ENCODE measurements around the gene THAP8.

Gene THAP8

DNA sequence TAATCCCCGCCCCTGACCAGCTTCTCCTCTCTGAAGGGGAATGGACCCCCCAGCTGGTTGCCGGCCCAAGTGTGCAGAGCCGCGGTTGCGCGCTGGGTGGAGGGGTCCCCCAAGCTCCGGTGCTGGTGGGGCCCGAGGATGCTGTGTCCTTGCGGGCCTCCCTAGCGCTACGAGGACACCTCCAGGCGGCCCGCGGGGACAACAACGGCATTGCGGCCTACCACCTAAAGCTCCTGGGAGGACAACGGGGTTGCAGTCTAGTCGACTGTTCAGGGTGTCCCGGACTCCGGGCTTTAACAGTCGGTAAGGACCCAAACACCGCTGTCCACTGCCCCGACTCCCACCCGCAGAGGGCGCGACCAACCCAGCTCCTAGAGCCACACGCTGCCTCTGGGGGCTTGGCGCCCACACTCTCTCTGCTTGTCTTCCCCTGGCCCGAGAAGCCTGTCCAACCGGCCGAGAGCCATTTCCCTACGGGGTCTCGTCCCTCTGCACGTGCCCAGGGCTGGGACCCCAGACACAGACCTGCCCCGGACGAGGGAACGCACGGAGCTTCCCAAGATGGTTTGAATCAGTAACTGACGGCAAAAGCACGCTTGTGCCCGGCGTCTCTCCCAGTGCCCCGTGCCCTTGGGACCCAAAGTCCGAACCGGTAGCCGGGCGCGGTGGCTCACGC is 60.0 kb downstream of the THAP8 start:
- no peak for DNase-seq (ENCODE audit: low spot score)

DNA sequence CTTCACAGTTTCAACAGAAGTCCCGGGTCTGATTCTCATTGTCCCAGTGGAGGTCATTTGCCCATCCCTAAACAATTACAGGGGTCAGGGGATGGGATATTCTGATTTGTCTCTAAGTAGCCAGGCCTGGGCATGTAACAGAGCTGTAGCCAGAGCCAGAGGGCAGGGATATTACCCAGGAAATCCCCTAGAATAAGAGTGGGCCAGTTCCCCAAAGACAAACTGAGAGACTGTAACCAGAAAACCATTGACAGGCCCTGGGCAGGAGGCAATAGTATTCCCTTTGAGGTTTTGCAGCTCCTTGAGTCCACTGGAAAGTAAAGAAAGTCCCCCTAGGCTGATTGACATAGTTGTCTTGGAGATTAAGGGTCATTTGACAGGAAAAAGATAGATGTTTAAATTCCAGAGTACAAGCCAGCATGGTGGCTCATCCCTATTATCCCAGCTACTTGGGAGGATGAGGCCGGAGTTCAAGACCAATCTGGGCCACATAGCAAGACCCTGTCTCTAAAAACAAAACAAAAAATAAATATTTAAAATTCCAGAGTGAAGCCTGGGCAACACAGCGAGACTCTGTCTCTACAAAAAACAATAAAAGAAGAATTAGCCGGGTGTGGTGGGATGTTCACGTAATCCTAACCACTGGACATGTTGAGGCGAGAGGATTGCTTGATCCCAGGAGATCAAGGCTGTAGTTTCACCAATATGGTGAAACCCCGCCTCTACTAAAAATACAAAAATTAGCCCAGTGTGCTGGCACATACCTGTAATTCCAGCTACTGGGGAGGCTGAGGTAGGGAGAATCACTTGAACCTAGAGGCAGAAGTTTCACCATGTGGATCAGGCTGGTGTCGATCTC is 60.9 kb downstream of the THAP8 start:
- no peak for DNase-seq (ENCODE audit: low spot score)

DNA sequence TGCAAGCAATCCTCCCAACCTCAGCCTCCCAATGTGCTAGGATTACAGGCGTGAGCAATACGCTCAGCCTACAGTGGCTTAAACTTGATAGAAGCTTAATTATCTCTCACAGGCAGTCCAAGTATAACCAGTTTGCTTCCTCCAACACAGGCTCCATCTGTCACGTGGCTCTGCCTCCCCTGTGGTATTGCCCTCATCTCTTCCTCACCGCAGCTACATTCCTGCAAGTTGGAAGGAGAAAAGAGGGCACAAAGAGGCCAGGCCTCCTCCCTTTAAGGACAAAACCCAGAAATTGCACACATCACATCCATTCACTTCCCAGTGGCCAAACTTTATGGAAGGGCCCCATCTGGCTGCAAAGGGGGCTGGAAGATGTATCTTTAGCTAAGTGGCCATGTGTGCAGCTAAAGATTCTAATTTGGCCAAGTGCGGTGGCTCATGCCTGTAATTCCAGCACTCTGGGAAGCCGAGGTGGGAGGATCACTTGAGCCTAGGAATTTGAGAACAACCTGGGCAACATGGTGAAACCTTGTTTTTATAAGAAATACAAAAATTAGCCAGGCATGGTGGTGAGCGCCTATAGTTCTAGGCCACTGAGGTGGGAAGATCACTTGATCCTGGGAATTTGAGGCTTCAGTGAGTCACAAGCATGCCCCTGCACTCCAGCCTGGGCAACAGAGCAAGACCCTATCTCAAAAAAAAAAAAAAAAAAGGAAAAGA is 62.2 kb downstream of the THAP8 start:
- DNase-seq (ENCODE audit: low spot score): no peak

DNA sequence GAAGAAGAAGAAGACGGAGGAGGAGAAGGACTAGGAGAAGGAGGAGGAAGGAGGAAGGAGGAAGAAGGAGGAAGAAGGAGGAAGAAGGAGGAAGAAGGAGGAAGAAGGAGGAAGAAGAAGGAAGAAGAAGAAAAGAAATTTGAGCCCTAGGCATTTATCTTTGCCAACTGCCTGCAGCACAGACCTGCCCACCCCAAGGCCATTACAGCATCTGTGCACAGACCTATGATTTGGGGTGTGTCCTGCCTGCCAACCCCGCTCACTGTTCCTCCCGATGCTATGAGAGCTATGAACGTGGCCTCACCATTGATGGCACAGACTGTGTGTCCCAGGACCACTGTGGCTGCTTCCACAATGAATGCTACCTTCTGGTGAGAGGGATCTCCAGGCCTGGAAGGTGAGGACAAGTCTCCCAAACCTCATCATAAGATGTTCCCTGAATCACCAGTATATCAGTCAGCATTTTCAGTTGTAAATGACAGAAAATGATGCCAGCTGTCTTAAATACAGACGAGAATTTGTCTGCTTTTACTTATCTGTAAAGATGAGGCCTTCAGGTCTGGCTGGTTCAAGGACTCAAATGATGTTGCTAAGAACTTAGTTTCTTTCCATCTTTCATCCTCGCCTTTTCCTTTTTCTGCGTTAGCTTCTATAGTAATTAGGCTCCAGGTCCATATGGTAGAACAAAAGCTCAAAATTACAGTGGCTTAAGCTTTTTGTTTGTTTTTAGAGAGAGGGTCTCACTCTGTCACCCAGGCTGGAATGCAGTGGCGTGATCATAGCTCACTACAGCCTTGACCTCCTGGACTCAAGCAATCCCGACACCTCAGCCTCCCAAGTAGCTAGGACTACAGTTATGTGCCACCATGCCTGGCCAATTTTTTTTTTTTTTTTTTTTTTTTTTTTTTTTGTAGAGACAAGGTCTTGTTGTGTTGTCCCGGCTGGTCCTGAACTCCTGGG is 63.0 kb downstream of the THAP8 start:
- no peak for DNase-seq (ENCODE audit: low spot score)

DNA sequence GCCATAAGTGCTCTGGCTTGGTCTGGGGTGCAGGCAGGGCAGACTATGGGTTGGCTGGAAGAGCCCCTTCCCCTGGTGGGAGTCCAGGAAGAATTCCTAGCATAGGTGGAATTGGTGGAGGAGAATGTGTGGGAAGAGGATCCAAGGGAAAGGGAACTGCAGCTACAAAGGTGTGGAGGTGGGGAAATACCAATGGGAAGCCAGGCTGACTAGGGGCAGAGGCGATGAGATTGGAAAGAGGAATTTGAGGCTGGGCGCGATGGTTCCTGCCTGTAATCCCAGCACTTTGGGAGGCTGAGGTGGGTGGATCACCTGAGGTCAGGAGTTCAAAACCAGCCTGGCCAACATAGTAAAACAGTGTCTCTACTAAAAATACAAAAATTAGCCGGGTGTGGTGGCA is 63.9 kb downstream of the THAP8 start:
- DNase-seq (ENCODE audit: low spot score): no peak

DNA sequence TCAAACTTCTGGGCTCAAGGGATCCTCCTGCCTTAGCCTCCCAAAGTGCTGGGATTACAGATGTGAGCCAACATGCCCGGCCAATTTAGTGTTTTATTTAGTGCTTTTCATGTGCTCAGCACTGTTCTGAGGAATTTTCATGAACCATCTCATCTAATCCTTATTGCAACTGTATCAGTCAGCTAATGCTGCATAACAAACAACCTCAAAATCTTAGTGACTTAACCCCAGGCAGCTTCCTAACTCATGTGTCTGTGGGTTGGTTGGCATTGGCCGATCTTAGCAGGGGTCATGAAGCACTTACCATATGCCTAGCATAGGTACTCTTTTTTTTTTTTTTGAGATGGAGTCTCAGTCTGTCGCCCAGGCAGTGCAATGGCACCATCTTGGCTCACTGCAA is 65.3 kb downstream of the THAP8 start:
- DNase-seq (ENCODE audit: low spot score): no peak

DNA sequence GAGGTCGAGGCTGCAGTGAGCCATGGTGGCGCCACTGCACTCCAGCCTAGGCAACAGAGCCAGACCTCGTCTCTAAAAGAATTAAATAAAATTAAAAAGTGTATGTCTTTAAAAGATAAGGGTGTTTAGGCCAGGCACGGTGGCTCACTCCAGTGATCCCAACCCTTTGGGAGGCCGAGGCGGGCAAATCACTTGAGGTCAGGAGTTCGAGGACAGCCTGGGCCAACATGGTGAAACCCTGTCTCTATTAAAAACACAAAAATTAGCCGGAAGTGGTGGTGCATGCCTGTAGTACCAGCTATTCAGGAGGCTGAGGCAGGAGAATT is 66.6 kb downstream of the THAP8 start:
- no peak for DNase-seq (ENCODE audit: low spot score)

DNA sequence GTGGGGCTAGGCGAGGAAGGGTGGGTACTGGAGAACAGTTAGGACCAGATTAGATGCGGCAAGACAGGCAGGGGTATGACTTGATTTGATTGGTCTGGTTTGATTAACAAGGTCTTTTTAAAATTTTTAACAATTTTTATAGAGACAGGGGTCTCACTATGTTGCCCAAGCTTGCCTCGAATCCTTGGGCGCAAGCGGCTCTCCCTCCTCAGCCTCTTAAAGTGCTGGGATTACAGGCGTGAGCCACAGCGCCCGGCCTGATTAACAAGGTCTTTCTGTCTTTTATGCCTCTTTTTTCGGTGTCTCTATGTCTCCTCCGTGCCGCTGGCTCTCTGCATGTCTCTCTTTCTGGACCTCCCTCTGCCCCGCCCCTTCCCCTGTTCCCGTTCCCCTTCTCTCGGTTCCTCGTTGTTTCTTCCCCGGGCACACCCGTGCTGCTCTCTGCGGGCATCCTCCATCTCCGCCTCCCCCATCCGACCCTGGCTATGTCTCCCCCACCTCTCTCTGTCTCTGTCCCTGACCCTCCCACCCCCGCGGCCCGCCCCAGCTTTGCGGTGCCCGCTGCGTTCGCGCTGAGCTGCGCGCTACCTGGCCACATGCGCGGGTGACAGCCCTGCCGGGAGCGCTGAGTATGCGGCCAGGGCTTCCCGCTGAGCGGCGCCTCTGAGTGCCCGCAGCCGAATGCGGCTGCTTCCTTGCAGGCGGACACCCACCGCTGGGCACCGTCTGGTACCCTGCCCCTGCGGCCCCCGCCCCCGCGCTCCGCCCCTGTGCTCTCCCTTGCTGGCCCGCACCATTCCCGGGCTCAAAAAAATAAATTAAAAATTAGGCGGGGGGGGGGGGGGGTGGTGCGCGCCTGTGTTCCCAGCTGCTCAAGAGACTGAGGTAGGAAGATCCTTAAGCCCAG is 67.2 kb downstream of the THAP8 start:
- peak; percentile 47 for DNase-seq (ENCODE audit: low spot score)

DNA sequence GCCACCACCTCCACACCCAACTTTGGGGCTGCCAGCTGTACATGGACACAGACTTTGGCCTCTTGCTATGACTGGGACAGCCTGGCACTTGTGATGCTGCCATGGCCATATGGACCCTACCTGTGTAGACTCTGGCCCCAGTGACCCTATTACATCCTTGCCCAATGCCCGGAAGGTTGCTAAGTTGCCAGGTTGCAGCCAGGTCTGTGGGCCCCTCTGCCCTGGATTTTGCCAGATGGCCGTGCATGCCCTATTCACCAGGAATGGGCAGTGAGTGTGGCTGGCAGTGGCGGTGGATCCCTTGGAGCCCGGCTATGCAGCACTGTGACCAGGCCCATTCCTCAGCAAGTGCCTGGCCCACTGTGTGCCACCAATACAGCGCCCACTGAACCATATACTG is 68.0 kb downstream of the THAP8 start:
- DNase-seq (ENCODE audit: low spot score): no peak
